PC-9 (cell line): Measurements from ENCODE around the gene ARAP3. TPM values are rescaled to one million over a fixed set of nuclear protein-coding genes. Genes with fewer than 3 reads are reported as not detected.

Experiments used
- BruUV-seq: library from RNA; stranded (reverse); fragments of 400-500 nt; replicated peaks from 2 replicates; lab custom pipeline; 2021; lab: Mats Ljungman, UMichigan
- CTCF ChIA-PET: fragments of 300-600 bp; sonication (Branson Sonifier 250); formaldehyde crosslinking; loops from one replicate; lab custom pipeline; 2022; ENCODE audit warnings: antibody characterized with exemption; lab: Charles Lee
- POLR2A ChIA-PET: fragments of 300-600 bp; sonication (Branson Sonifier 250); formaldehyde crosslinking; loops from one replicate; lab custom pipeline; 2022; ENCODE audit warnings: antibody characterized with exemption; ENCODE audit not compliant: unreplicated experiment; lab: Charles Lee
- DNase-seq, 2 experiments: peaks; one replicate each; pipeline versions ENCODE4 v3.0.0 to v3.0.0-alpha.2; 2015 to 2022; ENCODE audit warnings: mixed read lengths in 1 of 2
- H2AFZ ChIP-seq: fragments of 200-600 bp; sonication (generic); 2 replicates; pipeline ENCODE4 v1.8.1; 2017; ENCODE audit warnings: antibody characterized with exemption
- H3F3A ChIP-seq: fragments of 200-600 bp; sonication (generic); 2 replicates; pipeline ENCODE4 v1.8.1; 2017; ENCODE audit warnings: antibody characterized with exemption, mild to moderate bottlenecking, low read depth; ENCODE audit not compliant: insufficient read depth
- H3K27ac ChIP-seq: fragments of 200-600 bp; sonication (generic); 2 replicates; pipeline ENCODE4 v1.6.1; 2016; ENCODE audit warnings: mixed run types
- H3K27me3 ChIP-seq: fragments of 200-600 bp; sonication (generic); 2 replicates; pipeline ENCODE4 v1.6.1; 2016; ENCODE audit warnings: low read depth, mixed run types; ENCODE audit not compliant: insufficient read depth
- H3K36me3 ChIP-seq: fragments of 200-600 bp; sonication (generic); 2 replicates; pipeline ENCODE4 v1.6.1; 2016; ENCODE audit warnings: low read depth, mixed run types
- H3K4me1 ChIP-seq: fragments of 200-600 bp; sonication (generic); replicated peaks from 2 replicates; pipeline ENCODE4 v1.6.1; 2016; ENCODE audit warnings: mixed run types; ENCODE audit not compliant: insufficient read depth
- H3K4me2 ChIP-seq: fragments of 200-600 bp; sonication (generic); 2 replicates; pipeline ENCODE4 v1.6.1; 2017; ENCODE audit warnings: mixed run types
- H3K4me3 ChIP-seq: fragments of 200-600 bp; sonication (generic); 2 replicates; pipeline ENCODE4 v1.6.1; 2016; ENCODE audit warnings: mixed run types
- H3K79me2 ChIP-seq: fragments of 200-600 bp; sonication (generic); 2 replicates; pipeline ENCODE4 v1.6.1; 2017; ENCODE audit warnings: low read depth, mixed run types
- H3K9me2 ChIP-seq: fragments of 200-600 bp; sonication (generic); 2 replicates; pipeline ENCODE4 v1.8.1; 2017; ENCODE audit warnings: mild to moderate bottlenecking; ENCODE audit not compliant: insufficient read depth
- H3K9me3 ChIP-seq: fragments of 200-600 bp; sonication (generic); 2 replicates; pipeline ENCODE4 v1.8.1; 2016; ENCODE audit warnings: low read depth; ENCODE audit not compliant: insufficient read depth
- H4K20me1 ChIP-seq: fragments of 200-600 bp; sonication (generic); 2 replicates; pipeline ENCODE4 v1.8.1; 2017; ENCODE audit not compliant: insufficient read depth
- CTCF ChIP-seq: fragments of 200-600 bp; sonication (generic); conservative IDR thresholded peaks from 2 replicates; pipeline ENCODE4 v1.6.1; 2017; ENCODE audit warnings: mixed run types, antibody characterized with exemption, mild to moderate bottlenecking, moderate library complexity
- EZH2 ChIP-seq: fragments of 200-600 bp; sonication (generic); IDR thresholded peaks from 2 replicates; pipeline ENCODE4 v1.8.0; 2017; ENCODE audit warnings: antibody characterized with exemption, low read depth
- intact Hi-C: fragments of 100-400 bp; cut with micrococcal nuclease; formaldehyde crosslinking; loops from one replicate; pipeline ENCODE4 v1.10.0; 2022; ENCODE audit not compliant: unreplicated experiment
- total RNA-seq: library from RNA; stranded (reverse); gene quantifications from 2 replicates; pipeline ENCODE4 v1.2.3, GENCODE V29; 2021

Gene ARAP3
- total RNA-seq, 1 experiment from 2014 or later = 28.0 TPM

- Histone ChIP-seq H3K27me3 (no peaks in the 10 kb centered on the region), H3K36me3 (peaks cover 4% of the 10 kb centered on the region; the same call in 1 of the 2 replicates), H3K4me1 (peaks cover 15% of the 10 kb centered on the region), H3F3A (peaks cover 27% of the 10 kb centered on the region), H3K79me2 (peaks cover 89% of the 10 kb centered on the region), H3K4me3 (no peak overlapping the region), H3K4me2 (no peak overlapping the region), H3K9me3 (no peaks in the 10 kb centered on the region), H4K20me1 (peaks cover 48% of the 10 kb centered on the region), H2AFZ (no peak overlapping the region), H3K9me2 (no peaks in the 10 kb centered on the region), H3K27ac (peak overlapping the region; percentile 9)
- no peak for DNase-seq
- ChIA-PET CTCF (no interaction called here), POLR2A (no interaction called here)
- intact Hi-C loops = no loop called here
- BruUV-seq = no TSS peak
- TF ChIP-seq EZH2 (no peak), CTCF (no peak)
These were observed 73.0 kb downstream of the ARAP3 start for GRCh38 chr5:141609044-141609443.

- ChIA-PET CTCF (no interaction called here), POLR2A (no interaction called here)
- BruUV-seq = no TSS peak
- Histone ChIP-seq H3K4me1 (peaks cover 19% of the 10 kb centered on the region), H3K36me3 (peaks cover 3% of the 10 kb centered on the region; the same call in 1 of the 2 replicates), H4K20me1 (peaks cover 48% of the 10 kb centered on the region), H3K79me2 (peaks cover 89% of the 10 kb centered on the region), H3K4me2 (no peak overlapping the region), H3K9me3 (no peaks in the 10 kb centered on the region), H3K4me3 (no peak overlapping the region), H3K27me3 (no peaks in the 10 kb centered on the region), H3K27ac (0 out of 2 replicates have a peak overlapping the region, but pooled peaks have one; percentile 17), H3K9me2 (no peaks in the 10 kb centered on the region), H3F3A (peaks cover 32% of the 10 kb centered on the region), H2AFZ (no peak overlapping the region)
- no peak for DNase-seq
- no peak for TF ChIP-seq CTCF
- no peak for TF ChIP-seq EZH2
- intact Hi-C loops = no loop called here
These were observed 73.5 kb downstream of the ARAP3 start for GRCh38 chr5:141608557-141608956.

GRCh38 chr5:141608046-141608445, 74.0 kb downstream of the ARAP3 start:
- ChIA-PET POLR2A (no interaction called here), CTCF (interaction anchor here (0.5 to 0.6 kb wide), 2 partner anchors 38 to 1439 kb away, joined by 3 to 11 read pairs; no protein-coding TSS in a partner anchor)
- H3K4me3 ChIP-seq = no peak overlapping the region
- DNase-seq = no peak
- no peaks in the 10 kb centered on the region for H3K36me3 ChIP-seq
- peaks cover 47% of the 10 kb centered on the region for H4K20me1 ChIP-seq
- no peaks in the 10 kb centered on the region for H3K9me3 ChIP-seq
- H3K79me2 ChIP-seq = peaks cover 89% of the 10 kb centered on the region
- H3F3A ChIP-seq = peaks cover 33% of the 10 kb centered on the region
- H3K27me3 ChIP-seq = no peaks in the 10 kb centered on the region
- H3K4me2 ChIP-seq = no peak overlapping the region
- no TSS peak for BruUV-seq
- TF ChIP-seq CTCF = no peak
- TF ChIP-seq EZH2 = no peak
- 0 out of 2 replicates have a peak overlapping the region, but pooled peaks have one; percentile 17 for H3K27ac ChIP-seq
- no peak overlapping the region for H2AFZ ChIP-seq
- H3K9me2 ChIP-seq = no peaks in the 10 kb centered on the region
- peaks cover 24% of the 10 kb centered on the region for H3K4me1 ChIP-seq
- intact Hi-C loops = no loop called here
